ENCODE data around the gene SCT. TPM values are rescaled to one million over a fixed set of nuclear protein-coding genes. Genes with fewer than 3 reads are reported as not detected.

SCT gene
- total and polyA plus RNA-seq, 4 donors = not detected

GRCh38 chr11:595400-595799, 31.6 kb downstream of the SCT start:
- no peak overlapping the region for H3K9ac ChIP-seq (ENCODE audit: insufficient read depth in 1 of 2, low read length in 2 of 2)
- H3K9me3 ChIP-seq (ENCODE audit: control insufficient read depth in 4 of 4, insufficient read depth in 3 of 4, low read length in 3 of 4) = no peaks in the 10 kb centered on the region
- H3K27me3 ChIP-seq (ENCODE audit: control insufficient read depth in 3 of 3, insufficient read depth in 3 of 3, low read length in 2 of 3) = no peaks in the 10 kb centered on the region
- ATAC-seq (ENCODE audit: insufficient read depth, low FRiP score) (no peak), DNase-seq (no peak)
- no peak overlapping the region for H3K27ac ChIP-seq (ENCODE audit: low read depth in 1 of 2, low read length in 1 of 2)
- no peaks in the 10 kb centered on the region for H3K4me1 ChIP-seq (ENCODE audit: control insufficient read depth in 5 of 5, insufficient read depth in 5 of 5, low read length in 5 of 5)
- H3K4me3 ChIP-seq = no peak overlapping the region
- H3K36me3 ChIP-seq (ENCODE audit: control insufficient read depth in 4 of 4, insufficient read depth in 4 of 4, low read length in 4 of 4) = peaks cover 8 to 73% (median 27%) of the 10 kb centered on the region in 4 donors
- no peak for TF ChIP-seq CTCF (IDR thresholded peaks at IDR 0.05; ENCODE audit: control extremely low read depth, extremely low read depth)
- WGBS, 2 donors = 96 to 97% methylated on average over 10 of the region's 10 CpGs

GRCh38 chr11:593347-593746, 33.6 kb downstream of the SCT start:
- TF ChIP-seq CTCF (IDR thresholded peaks at IDR 0.05; ENCODE audit: control extremely low read depth, extremely low read depth) = no peak
- Histone ChIP-seq H3K9ac (ENCODE audit: insufficient read depth in 1 of 2, low read length in 2 of 2) (no peak overlapping the region), H3K4me1 (ENCODE audit: control insufficient read depth in 5 of 5, insufficient read depth in 5 of 5, low read length in 5 of 5) (no peaks in the 10 kb centered on the region), H3K27me3 (ENCODE audit: control insufficient read depth in 3 of 3, insufficient read depth in 3 of 3, low read length in 2 of 3) (no peaks in the 10 kb centered on the region), H3K27ac (ENCODE audit: low read depth in 1 of 2, low read length in 1 of 2) (no peak overlapping the region), H3K4me3 (no peak overlapping the region), H3K36me3 (ENCODE audit: control insufficient read depth in 4 of 4, insufficient read depth in 4 of 4, low read length in 4 of 4) (peaks cover 8 to 72% (median 30%) of the 10 kb centered on the region in 4 donors), H3K9me3 (ENCODE audit: control insufficient read depth in 4 of 4, insufficient read depth in 3 of 4, low read length in 3 of 4) (no peaks in the 10 kb centered on the region)
- DNase-seq = no peak
- no peak for ATAC-seq (ENCODE audit: insufficient read depth, low FRiP score)
- 96 to 98% methylated on average over 21 of the region's 21 CpGs for whole genome bisulfite sequencing, 2 donors

GRCh38 chr11:592918-593317, 34.1 kb downstream of the SCT start:
- ATAC-seq (ENCODE audit: insufficient read depth, low FRiP score) (no peak), DNase-seq (no peak)
- H3K36me3 ChIP-seq (ENCODE audit: control insufficient read depth in 4 of 4, insufficient read depth in 4 of 4, low read length in 4 of 4) = peaks cover 8 to 69% (median 33%) of the 10 kb centered on the region in 4 donors
- WGBS, 2 donors = 92 to 99% methylated on average over 10 of the region's 10 CpGs
- no peak overlapping the region for H3K9ac ChIP-seq (ENCODE audit: insufficient read depth in 1 of 2, low read length in 2 of 2)
- H3K4me1 ChIP-seq (ENCODE audit: control insufficient read depth in 5 of 5, insufficient read depth in 5 of 5, low read length in 5 of 5) = no peaks in the 10 kb centered on the region
- no peak overlapping the region for H3K27ac ChIP-seq (ENCODE audit: low read depth in 1 of 2, low read length in 1 of 2)
- no peaks in the 10 kb centered on the region for H3K9me3 ChIP-seq (ENCODE audit: control insufficient read depth in 4 of 4, insufficient read depth in 3 of 4, low read length in 3 of 4)
- no peaks in the 10 kb centered on the region for H3K27me3 ChIP-seq (ENCODE audit: control insufficient read depth in 3 of 3, insufficient read depth in 3 of 3, low read length in 2 of 3)
- no peak overlapping the region for H3K4me3 ChIP-seq
- TF ChIP-seq CTCF (IDR thresholded peaks at IDR 0.05; ENCODE audit: control extremely low read depth, extremely low read depth) = no peak

GRCh38 chr11:592501-592900, 34.5 kb downstream of the SCT start:
- Histone ChIP-seq H3K4me3 (no peak overlapping the region), H3K27ac (ENCODE audit: low read depth in 1 of 2, low read length in 1 of 2) (no peak overlapping the region), H3K9me3 (ENCODE audit: control insufficient read depth in 4 of 4, insufficient read depth in 3 of 4, low read length in 3 of 4) (no peaks in the 10 kb centered on the region), H3K9ac (ENCODE audit: insufficient read depth in 1 of 2, low read length in 2 of 2) (no peak overlapping the region), H3K36me3 (ENCODE audit: control insufficient read depth in 4 of 4, insufficient read depth in 4 of 4, low read length in 4 of 4) (peaks cover 9 to 67% (median 37%) of the 10 kb centered on the region in 4 donors), H3K27me3 (ENCODE audit: control insufficient read depth in 3 of 3, insufficient read depth in 3 of 3, low read length in 2 of 3) (no peaks in the 10 kb centered on the region), H3K4me1 (ENCODE audit: control insufficient read depth in 5 of 5, insufficient read depth in 5 of 5, low read length in 5 of 5) (no peaks in the 10 kb centered on the region)
- ATAC-seq (ENCODE audit: insufficient read depth, low FRiP score) = no peak
- DNase-seq = no peak
- TF ChIP-seq CTCF (IDR thresholded peaks at IDR 0.05; ENCODE audit: control extremely low read depth, extremely low read depth) = no peak
- WGBS, 2 donors = 97 to 99% methylated on average over 22 of the region's 22 CpGs
